K562 (cell line): ENCODE measurements around the gene TPR. TPM values are rescaled to one million over a fixed set of nuclear protein-coding genes. Genes with fewer than 3 reads are reported as not detected.

Source experiments
- AFF1 ChIP-seq, 2 experiments: fragments of 450-650 bp; IDR thresholded peaks; 2 replicates each; pipeline ENCODE4 v1.6.1; 2018; ENCODE audit warnings: mild to moderate bottlenecking in 2 of 2, low read depth in 1 of 2; ENCODE audit not compliant: partially characterized antibody in 2 of 2
- ARID2 ChIP-seq: fragments of 450-650 bp; IDR thresholded peaks from 2 replicates; pipeline ENCODE4 v1.6.1; 2017; ENCODE audit warnings: antibody characterized with exemption, mild to moderate bottlenecking
- ATF2 ChIP-seq: sonication (generic); formaldehyde crosslinking; IDR thresholded peaks from 2 replicates; pipeline ENCODE4 v1.8.1; 2022; ENCODE audit warnings: missing genetic modification reagents
- CBX2 ChIP-seq: fragments of 200-600 bp; sonication (generic); IDR thresholded peaks from one replicate; pipeline ENCODE4 v1.6.1; 2012; ENCODE audit warnings: mild to moderate bottlenecking, low read length, inconsistent platforms; ENCODE audit not compliant: insufficient read depth, poor library complexity, severe bottlenecking
- CGGBP1 ChIP-seq: fragments of 250-450 bp; sonication (Bioruptor Pico); IDR thresholded peaks from 2 replicates; pipeline ENCODE4 v1.9.0; 2021; ENCODE audit warnings: mild to moderate bottlenecking
- HMG20B ChIP-seq: fragments of 250-450 bp; sonication (Bioruptor Pico); IDR thresholded peaks from 2 replicates; pipeline ENCODE4 v1.5.0; 2021; ENCODE audit warnings: mild to moderate bottlenecking
- MBD2 ChIP-seq: sonication (generic); IDR thresholded peaks from 2 replicates; pipeline ENCODE4 v1.6.1; 2016; ENCODE audit warnings: low read depth, borderline replicate concordance
- MIER1 ChIP-seq: fragments of 450-650 bp; IDR thresholded peaks from 2 replicates; pipeline ENCODE4 v1.6.1; 2016; ENCODE audit warnings: antibody characterized with exemption, mild to moderate bottlenecking, low read depth
- NCOA4 ChIP-seq: fragments of 450-650 bp; IDR thresholded peaks from 2 replicates; pipeline ENCODE4 v1.6.1; 2018; ENCODE audit warnings: mild to moderate bottlenecking; ENCODE audit not compliant: partially characterized antibody
- POU5F1 ChIP-seq: fragments of 150-350 bp; IDR thresholded peaks from 2 replicates; pipeline ENCODE4 v1.6.1; 2014; ENCODE audit warnings: borderline replicate concordance, low read length, low read depth, mild to moderate bottlenecking; ENCODE audit not compliant: partially characterized antibody
- PRMT5 ChIP-seq: sonication (generic); formaldehyde crosslinking; IDR thresholded peaks from 2 replicates; pipeline ENCODE4 v1.5.0; 2020; ENCODE audit warnings: missing genetic modification reagents
- PURB ChIP-seq: sonication (generic); formaldehyde crosslinking; IDR thresholded peaks from 2 replicates; pipeline ENCODE4 v1.9.0; 2021; ENCODE audit warnings: low read depth, mild to moderate bottlenecking, missing genetic modification reagents
- RB1 ChIP-seq: fragments of 450-650 bp; IDR thresholded peaks from 2 replicates; pipeline ENCODE4 v1.6.1; 2017; ENCODE audit warnings: low read depth, mild to moderate bottlenecking
- RBBP5 ChIP-seq: fragments of 200-600 bp; sonication (generic); IDR thresholded peaks from 2 replicates; pipeline ENCODE4 v1.6.1; 2012; ENCODE audit warnings: borderline replicate concordance, mild to moderate bottlenecking, low read length, control low read depth, inconsistent platforms; ENCODE audit not compliant: insufficient read depth, poor library complexity, severe bottlenecking
- SOX6 ChIP-seq: fragments of 450-650 bp; IDR thresholded peaks from 2 replicates; pipeline ENCODE4 v1.6.1; 2014; ENCODE audit warnings: mild to moderate bottlenecking
- YBX1 ChIP-seq: fragments of 450-650 bp; IDR thresholded peaks from 2 replicates; pipeline ENCODE4 v1.7.1; 2016; ENCODE audit warnings: mild to moderate bottlenecking
- ZBED1 ChIP-seq: IDR thresholded peaks from 2 replicates; pipeline ENCODE4 v1.6.1; 2014
- ZBTB26 ChIP-seq: fragments of 450-650 bp; formaldehyde crosslinking; IDR thresholded peaks from 2 replicates; pipeline ENCODE4 v1.4.0; 2022; ENCODE audit warnings: missing genetic modification characterization
- ZKSCAN1 ChIP-seq: fragments of 150-350 bp; IDR thresholded peaks from 2 replicates; pipeline ENCODE4 v1.6.1; 2016; ENCODE audit warnings: low read depth, low read length
- ZNF175 ChIP-seq: fragments of 200-800 bp; sonication (Bioruptor generic); IDR thresholded peaks from 2 replicates; pipeline ENCODE4 v1.6.1; 2016; ENCODE audit warnings: low read depth, mild to moderate bottlenecking, missing genetic modification characterization, missing compliant biosample characterization
- ZNF324 ChIP-seq: fragments of 250-450 bp; sonication (Bioruptor Pico); IDR thresholded peaks from 2 replicates; pipeline ENCODE4 v1.4.0; 2020; ENCODE audit warnings: mild to moderate bottlenecking
- ZNF431 ChIP-seq: sonication (generic); formaldehyde crosslinking; IDR thresholded peaks from 2 replicates; pipeline ENCODE4 v1.8.0; 2022; ENCODE audit warnings: mild to moderate bottlenecking, missing genetic modification reagents
- ZNF77 ChIP-seq: fragments of 250-450 bp; sonication (Bioruptor Pico); IDR thresholded peaks from 2 replicates; pipeline ENCODE4 v1.5.0; 2020
- polyA plus RNA-seq, 8 experiments: library from polyadenylated mRNA; depleted of rRNA in 4 of 8; stranded (reverse) in 5 of 8; unstranded in 3 of 8; fragments of >200 nt; fragmentation: Nextera tagmentation in 2 of 8; fragmentation: Illumina TruSeq in 1 of 8; extraction: Ambion mirVana in 2 of 8; extraction: Trizol in 1 of 8; gene quantifications; 2 replicates each; pipeline versions ENCODE4 v1.2.1 to v1.2.3, GENCODE V29; 2011 to 2014; ENCODE audit warnings: inconsistent platforms in 1 of 8, missing spikeins in 1 of 8
- total RNA-seq, 7 experiments: library from RNA; depleted of rRNA in 6 of 7; stranded (reverse); fragments of >200 nt in 6 of 7; fragmentation: Illumina TruSeq in 2 of 7; extraction: Trizol in 2 of 7; gene quantifications; 2 replicates each; pipeline versions ENCODE4 v1.2.1 to v1.2.3, GENCODE V29; 2011 to 2021; ENCODE audit warnings: low replicate concordance in 1 of 7

The TPR gene
- total and polyA plus RNA-seq, 9 of the 15 experiments (the other 6 are each of a cell fraction or from before 2014, with no cell fraction given), result 48.5 to 167 (median 138) TPM

GRCh38 chr1:186375152-186375928 is at the start of gene TPR, which contains the start of gene ODR4 (continued):
- peak; percentile 88 to 93 for TF ChIP-seq AFF1 (IDR thresholded peaks at IDR 0.05; ENCODE audit: low read depth in 1 of 2, partially characterized antibody in 2 of 2)
- peak; percentile 40; the same call in 1 of the 2 replicates for TF ChIP-seq ZBTB26
- TF ChIP-seq ZNF77, result no peak
- TF ChIP-seq HMG20B, result no peak
- peak; percentile 46 for TF ChIP-seq POU5F1
- TF ChIP-seq CBX2, result no peak
- no peak for TF ChIP-seq PURB (CRISPR knock-in tag)
- peak; percentile 82 for TF ChIP-seq RBBP5
- 0 out of 2 replicates have a peak, but pooled peaks have one; percentile 46 for TF ChIP-seq ZKSCAN1
- TF ChIP-seq SOX6, result peak; percentile 81
- TF ChIP-seq ZNF175 (CRISPR knock-in tag), result no peak
- TF ChIP-seq ATF2, result no peak
- TF ChIP-seq PRMT5 (CRISPR knock-in tag), result no peak
- peak; percentile 60; the same call in 1 of the 2 replicates for TF ChIP-seq ARID2
- no peak for TF ChIP-seq NCOA4
- peak; percentile 83 for TF ChIP-seq ZNF431
- TF ChIP-seq ZBED1, result no peak; the same call in 1 of the 2 replicates
- TF ChIP-seq MBD2, result peak; percentile 77
- no peak for TF ChIP-seq ZNF324 (CRISPR knock-in tag)
- TF ChIP-seq CGGBP1, result no peak
- no peak for TF ChIP-seq MIER1
- peak; percentile 90 for TF ChIP-seq RB1
- TF ChIP-seq YBX1, result no peak
